Measurements from ENCODE around the gene MAP3K4.

Gene MAP3K4

GRCh38 chr6:161164182-161164625 lies 172.6 kb downstream of the MAP3K4 start:
- Histone ChIP-seq H3K4me3 (ENCODE audit: low read length, poor library complexity, severe bottlenecking) (no peak overlapping the region), H3K4me2 (ENCODE audit: low read depth, low read length, poor library complexity, severe bottlenecking) (no peak overlapping the region), H3K27me3 (ENCODE audit: insufficient read depth, low read length, poor library complexity, severe bottlenecking) (no peaks in the 10 kb centered on the region), H3K4me1 (ENCODE audit: insufficient read depth, low read length, poor library complexity, severe bottlenecking) (no peaks in the 10 kb centered on the region), H4K20me1 (ENCODE audit: insufficient read depth, low read length, poor library complexity, severe bottlenecking) (no peaks in the 10 kb centered on the region), H3K9ac (ENCODE audit: low read depth, low read length, poor library complexity, severe bottlenecking) (no peak overlapping the region), H3K9me2 (replicated peaks; ENCODE audit: low read depth, low read length) (no peaks in the 10 kb centered on the region), H2AFZ (ENCODE audit: low read length) (no peak overlapping the region), H3F3A (ENCODE audit: low read depth) (no peaks in the 10 kb centered on the region), H3K79me2 (ENCODE audit: insufficient read depth, low read length) (no peaks in the 10 kb centered on the region), H3K36me3 (ENCODE audit: insufficient read depth, low read length) (no peaks in the 10 kb centered on the region), H3K9me3 (ENCODE audit: insufficient read depth, low read depth, low read length) (no peaks in the 10 kb centered on the region)
- no peak for TF ChIP-seq EZH2phosphoT487 (IDR thresholded peaks at IDR 0.05; ENCODE audit: borderline replicate concordance)
- TF ChIP-seq CTCF (conservative IDR thresholded peaks at IDR 0.05; ENCODE audit: low read length): no peak

GRCh38 chr6:161166176-161166575 lies 174.6 kb downstream of the MAP3K4 start:
- Histone ChIP-seq H3K4me2 (ENCODE audit: low read depth, low read length, poor library complexity, severe bottlenecking) (no peak overlapping the region), H3K4me3 (ENCODE audit: low read length, poor library complexity, severe bottlenecking) (no peak overlapping the region), H3K9me2 (replicated peaks; ENCODE audit: low read depth, low read length) (no peaks in the 10 kb centered on the region), H3K27me3 (ENCODE audit: insufficient read depth, low read length, poor library complexity, severe bottlenecking) (no peaks in the 10 kb centered on the region), H3F3A (ENCODE audit: low read depth) (no peaks in the 10 kb centered on the region), H3K36me3 (ENCODE audit: insufficient read depth, low read length) (no peaks in the 10 kb centered on the region), H4K20me1 (ENCODE audit: insufficient read depth, low read length, poor library complexity, severe bottlenecking) (no peaks in the 10 kb centered on the region), H3K4me1 (ENCODE audit: insufficient read depth, low read length, poor library complexity, severe bottlenecking) (no peaks in the 10 kb centered on the region), H3K79me2 (ENCODE audit: insufficient read depth, low read length) (no peaks in the 10 kb centered on the region), H3K9ac (ENCODE audit: low read depth, low read length, poor library complexity, severe bottlenecking) (no peak overlapping the region), H2AFZ (ENCODE audit: low read length) (no peak overlapping the region), H3K9me3 (ENCODE audit: insufficient read depth, low read depth, low read length) (no peaks in the 10 kb centered on the region)
- no peak for TF ChIP-seq CTCF (conservative IDR thresholded peaks at IDR 0.05; ENCODE audit: low read length)
- TF ChIP-seq EZH2phosphoT487 (IDR thresholded peaks at IDR 0.05; ENCODE audit: borderline replicate concordance): no peak

GRCh38 chr6:161166677-161167076 lies 175.1 kb downstream of the MAP3K4 start:
- Histone ChIP-seq H4K20me1 (ENCODE audit: insufficient read depth, low read length, poor library complexity, severe bottlenecking) (no peaks in the 10 kb centered on the region), H3K4me2 (ENCODE audit: low read depth, low read length, poor library complexity, severe bottlenecking) (no peak overlapping the region), H3K9me2 (replicated peaks; ENCODE audit: low read depth, low read length) (no peaks in the 10 kb centered on the region), H3K36me3 (ENCODE audit: insufficient read depth, low read length) (no peaks in the 10 kb centered on the region), H2AFZ (ENCODE audit: low read length) (no peak overlapping the region), H3K4me1 (ENCODE audit: insufficient read depth, low read length, poor library complexity, severe bottlenecking) (no peaks in the 10 kb centered on the region), H3K9me3 (ENCODE audit: insufficient read depth, low read depth, low read length) (no peaks in the 10 kb centered on the region), H3F3A (ENCODE audit: low read depth) (no peaks in the 10 kb centered on the region), H3K79me2 (ENCODE audit: insufficient read depth, low read length) (no peaks in the 10 kb centered on the region), H3K9ac (ENCODE audit: low read depth, low read length, poor library complexity, severe bottlenecking) (no peak overlapping the region), H3K27me3 (ENCODE audit: insufficient read depth, low read length, poor library complexity, severe bottlenecking) (no peaks in the 10 kb centered on the region), H3K4me3 (ENCODE audit: low read length, poor library complexity, severe bottlenecking) (no peak overlapping the region)
- TF ChIP-seq EZH2phosphoT487 (IDR thresholded peaks at IDR 0.05; ENCODE audit: borderline replicate concordance): no peak
- no peak for TF ChIP-seq CTCF (conservative IDR thresholded peaks at IDR 0.05; ENCODE audit: low read length)
